Lung (tissue), 12 donors: ENCODE results near the gene LRIT1. TPM values are rescaled to one million over a fixed set of nuclear protein-coding genes. Genes with fewer than 3 reads are reported as not detected.

Experiments
- ATAC-seq: fragments of 200-7000 bp; cut with Tn5 transposase; one replicate; pipeline ENCODE4 v1.9.1; 2020; ENCODE audit warnings: moderate number of reproducible peaks; ENCODE audit not compliant: insufficient read depth, low FRiP score
- DNase-seq, 3 donors: peaks; one replicate each; pipeline ENCODE4 v3.0.0-alpha.2; 2013 to 2017
- H3K27ac ChIP-seq, 2 donors: one replicate each; pipeline ENCODE4 v1.5.1; 2013; ENCODE audit warnings: mild to moderate bottlenecking in 2 of 2, moderate library complexity in 2 of 2, control low read depth in 1 of 2, inconsistent platforms in 1 of 2, low read depth in 1 of 2, low read length in 1 of 2
- H3K27me3 ChIP-seq, 3 donors: one replicate each; pipeline ENCODE4 v1.5.1; 2013; ENCODE audit warnings: low read length in 2 of 3; ENCODE audit not compliant: control insufficient read depth in 3 of 3, insufficient read depth in 3 of 3
- H3K36me3 ChIP-seq, 4 donors: one replicate each; pipeline ENCODE4 v1.5.1; 2013; ENCODE audit warnings: low read length in 4 of 4, mild to moderate bottlenecking in 1 of 4, moderate library complexity in 1 of 4; ENCODE audit not compliant: control insufficient read depth in 4 of 4, insufficient read depth in 4 of 4
- H3K4me1 ChIP-seq, 5 donors: one replicate each; pipeline ENCODE4 v1.5.1; 2013; ENCODE audit warnings: low read length in 5 of 5, mild to moderate bottlenecking in 2 of 5, moderate library complexity in 1 of 5; ENCODE audit not compliant: control insufficient read depth in 5 of 5, insufficient read depth in 5 of 5
- H3K4me3 ChIP-seq: one replicate; pipeline ENCODE4 v1.5.1; 2013; ENCODE audit warnings: mild to moderate bottlenecking, control low read depth, moderate library complexity
- H3K9ac ChIP-seq, 2 donors: one replicate each; pipeline ENCODE4 v1.5.1; 2013; ENCODE audit warnings: low read length in 2 of 2, control low read depth in 1 of 2; ENCODE audit not compliant: insufficient read depth in 1 of 2
- H3K9me3 ChIP-seq, 4 donors: one replicate each; pipeline ENCODE4 v1.5.1; 2013; ENCODE audit warnings: low read length in 3 of 4, mild to moderate bottlenecking in 1 of 4, moderate library complexity in 1 of 4; ENCODE audit not compliant: control insufficient read depth in 4 of 4, insufficient read depth in 3 of 4
- CTCF ChIP-seq: IDR thresholded peaks from 2 replicates; pipeline ENCODE4 v1.5.1; 2012; ENCODE audit warnings: mild to moderate bottlenecking; ENCODE audit errors: control extremely low read depth, extremely low read depth
- WGBS, 2 donors: extraction: QIAGEN DNeasy Blood & Tissue Kit; methylation state at CpG; one replicate each; pipeline ENCODE4 v1.1.7; 2013; 5-methylcytosine and 5-hydroxymethylcytosine counted together
- polyA plus RNA-seq, 2 donors: library from polyadenylated mRNA; stranded (reverse); fragments of 200-250 nt; gene quantifications; one replicate each; pipeline ENCODE4 v1.2.1, GENCODE V29; 2013
- total RNA-seq, 2 donors: library from RNA; depleted of rRNA in 1 of 2; stranded (reverse); fragments of >200 nt in 1 of 2; gene quantifications; one replicate each; pipeline ENCODE4 v1.2.1, GENCODE V29; 2014 to 2021
- donor health status: control.
- donor health status: control.
- donor health status: Bipolar disorder and iron deficiency.
- donor health status: healthy.
- donor health status: DM: yes; HTN: yes; CAD: no.

LRIT1 gene
- total and polyA plus RNA-seq, 4 donors = not detected

GRCh38 chr10:84185526-84186175 is 55.7 kb downstream of the LRIT1 start:
- Histone ChIP-seq H3K4me3 (no peak overlapping the region), H3K27ac (no peak overlapping the region), H3K9ac (no peak overlapping the region), H3K9me3 (peaks cover 0 to 5% (median 0%) of the 10 kb centered on the region in 4 donors), H3K36me3 (no peaks in the 10 kb centered on the region), H3K4me1 (no peaks in the 10 kb centered on the region), H3K27me3 (no peaks in the 10 kb centered on the region)
- DNase-seq = no peak
- TF ChIP-seq CTCF = no peak
- ATAC-seq = no peak
- WGBS, 2 donors = 64 to 75% methylated on average over 11 of the region's 11 CpGs

DNA sequence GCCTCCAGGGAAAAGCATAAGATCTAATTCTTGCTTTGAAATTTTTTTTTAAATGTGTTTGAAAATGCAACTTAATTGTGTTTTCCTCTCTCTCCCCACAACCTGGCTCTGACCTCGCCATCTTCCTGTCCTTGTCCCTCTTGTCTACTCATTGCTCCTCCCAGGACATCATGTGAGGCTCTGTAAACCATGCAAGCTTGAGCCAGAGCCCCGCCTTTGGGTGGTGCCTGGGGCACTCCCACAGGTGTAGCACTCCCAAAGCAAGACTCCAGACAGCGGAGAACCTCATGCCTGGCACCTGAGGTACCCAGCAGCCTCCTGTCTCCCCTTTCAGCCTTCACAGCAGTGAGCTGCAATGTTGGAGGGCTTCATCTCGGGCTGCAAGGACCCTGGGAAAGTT is 56.8 kb downstream of the LRIT1 start:
- H3K27ac ChIP-seq = no peak overlapping the region
- no peaks in the 10 kb centered on the region for H3K4me1 ChIP-seq
- no peak overlapping the region for H3K4me3 ChIP-seq
- no peaks in the 10 kb centered on the region for H3K36me3 ChIP-seq
- H3K9ac ChIP-seq = no peak overlapping the region
- DNase-seq (no peak), ATAC-seq (no peak)
- H3K9me3 ChIP-seq = peaks cover 0 to 5% (median 0%) of the 10 kb centered on the region in 4 donors
- no peak for TF ChIP-seq CTCF
- H3K27me3 ChIP-seq = no peaks in the 10 kb centered on the region
- 67 to 80% methylated on average over 4 of the region's 4 CpGs for WGBS, 2 donors

DNA sequence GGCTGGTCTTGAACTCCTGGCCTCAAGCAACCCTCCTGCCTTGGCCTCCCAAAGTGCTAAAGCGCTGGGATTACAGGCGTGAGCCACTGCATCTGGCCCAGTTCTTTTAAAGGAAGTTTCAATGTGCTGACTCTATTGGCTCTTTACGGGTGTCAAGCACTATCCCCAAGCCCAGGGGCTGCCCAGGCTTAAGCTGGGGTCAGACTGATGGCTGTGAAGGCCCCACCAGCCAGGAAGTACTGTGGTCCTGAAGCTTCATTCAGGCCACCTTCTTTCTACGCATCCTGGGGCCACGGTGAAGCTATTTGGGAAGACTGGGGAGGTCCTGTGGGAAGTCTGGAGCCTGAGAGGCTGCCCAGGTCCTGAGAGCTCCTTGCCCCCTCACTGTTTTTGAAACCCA is 59.7 kb downstream of the LRIT1 start:
- no peak for TF ChIP-seq CTCF
- Histone ChIP-seq H3K9me3 (peaks cover 0 to 4% (median 2%) of the 10 kb centered on the region in 4 donors), H3K36me3 (no peaks in the 10 kb centered on the region), H3K9ac (no peak overlapping the region), H3K4me1 (no peaks in the 10 kb centered on the region), H3K4me3 (no peak overlapping the region), H3K27ac (no peak overlapping the region), H3K27me3 (no peaks in the 10 kb centered on the region)
- ATAC-seq (no peak), DNase-seq (no peak)
- WGBS, 2 donors = 91 to 93% methylated on average over 5 of the region's 5 CpGs

Other genes with a start within 250 kb of the LRIT1 start
- 100 to 1,000 TPM; 114 to 132 TPM for gene GHITM, start 102.0 kb downstream of the LRIT1 start, total RNA-seq
- 100 to 1,000 TPM; 107 to 177 TPM for gene GHITM, start 102.0 kb downstream of the LRIT1 start, polyA plus RNA-seq
- gene GPR15LG, start 67.7 kb downstream of the LRIT1 start, total RNA-seq = not detected
- gene GPR15LG, start 67.7 kb downstream of the LRIT1 start, polyA plus RNA-seq = under 1 TPM in 1 of 2 donors, not detected in 1; 0.47 TPM
- gene CDHR1, start 47.0 kb downstream of the LRIT1 start, total RNA-seq = under 1 TPM; 0.17 to 0.46 TPM
- gene CDHR1, start 47.0 kb downstream of the LRIT1 start, polyA plus RNA-seq = under 1 TPM; 0.10 to 0.49 TPM
- gene LRIT2, start 16.0 kb downstream of the LRIT1 start, total RNA-seq = not detected
- gene LRIT2, start 16.0 kb downstream of the LRIT1 start, polyA plus RNA-seq = not detected
- gene RGR, start 3.5 kb upstream of the LRIT1 start, total RNA-seq = under 1 TPM in 1 of 2 donors, not detected in 1; 0.31 TPM
- gene RGR, start 3.5 kb upstream of the LRIT1 start, polyA plus RNA-seq = under 1 TPM; 0.05 to 0.65 TPM
- 10 to 100 TPM; 50.8 to 83.5 TPM for gene CCSER2, start 87.0 kb upstream of the LRIT1 start, total RNA-seq
- 10 to 100 TPM in 1 of 2 donors, 1 to 10 TPM in 1; 9.4 to 14.2 TPM for gene CCSER2, start 87.0 kb upstream of the LRIT1 start, polyA plus RNA-seq